Retinal pigment epithelial cell (primary cell): ENCODE measurements around the gene VASN.
A peak's percentile ranks its signal among the peaks of the same experiment; 100 is the strongest.

Experiments used
- DNase-seq: peaks from one replicate; pipeline ENCODE4 v3.0.0-alpha.2; 2010; ENCODE audit warnings: low read depth
- H3K4me3 ChIP-seq: 2 replicates; pipeline ENCODE4 v1.5.1; 2011; ENCODE audit warnings: mild to moderate bottlenecking, low read length, control low read depth, moderate library complexity
- TF ChIP-seq, protein P1 (sequence below): conservative IDR thresholded peaks from 2 replicates; pipeline ENCODE4 v1.5.1; 2011; ENCODE audit warnings: low read depth, low read length, control low read depth, inconsistent platforms

VASN gene

GRCh38 chr16:4375717-4376116 is 4.1 kb downstream of the VASN start:
- DNase-seq, result no peak
- TF ChIP-seq, protein P1, sequence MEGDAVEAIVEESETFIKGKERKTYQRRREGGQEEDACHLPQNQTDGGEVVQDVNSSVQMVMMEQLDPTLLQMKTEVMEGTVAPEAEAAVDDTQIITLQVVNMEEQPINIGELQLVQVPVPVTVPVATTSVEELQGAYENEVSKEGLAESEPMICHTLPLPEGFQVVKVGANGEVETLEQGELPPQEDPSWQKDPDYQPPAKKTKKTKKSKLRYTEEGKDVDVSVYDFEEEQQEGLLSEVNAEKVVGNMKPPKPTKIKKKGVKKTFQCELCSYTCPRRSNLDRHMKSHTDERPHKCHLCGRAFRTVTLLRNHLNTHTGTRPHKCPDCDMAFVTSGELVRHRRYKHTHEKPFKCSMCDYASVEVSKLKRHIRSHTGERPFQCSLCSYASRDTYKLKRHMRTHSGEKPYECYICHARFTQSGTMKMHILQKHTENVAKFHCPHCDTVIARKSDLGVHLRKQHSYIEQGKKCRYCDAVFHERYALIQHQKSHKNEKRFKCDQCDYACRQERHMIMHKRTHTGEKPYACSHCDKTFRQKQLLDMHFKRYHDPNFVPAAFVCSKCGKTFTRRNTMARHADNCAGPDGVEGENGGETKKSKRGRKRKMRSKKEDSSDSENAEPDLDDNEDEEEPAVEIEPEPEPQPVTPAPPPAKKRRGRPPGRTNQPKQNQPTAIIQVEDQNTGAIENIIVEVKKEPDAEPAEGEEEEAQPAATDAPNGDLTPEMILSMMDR, result no peak
- H3K4me3 ChIP-seq, result no peak overlapping the region

DNA sequence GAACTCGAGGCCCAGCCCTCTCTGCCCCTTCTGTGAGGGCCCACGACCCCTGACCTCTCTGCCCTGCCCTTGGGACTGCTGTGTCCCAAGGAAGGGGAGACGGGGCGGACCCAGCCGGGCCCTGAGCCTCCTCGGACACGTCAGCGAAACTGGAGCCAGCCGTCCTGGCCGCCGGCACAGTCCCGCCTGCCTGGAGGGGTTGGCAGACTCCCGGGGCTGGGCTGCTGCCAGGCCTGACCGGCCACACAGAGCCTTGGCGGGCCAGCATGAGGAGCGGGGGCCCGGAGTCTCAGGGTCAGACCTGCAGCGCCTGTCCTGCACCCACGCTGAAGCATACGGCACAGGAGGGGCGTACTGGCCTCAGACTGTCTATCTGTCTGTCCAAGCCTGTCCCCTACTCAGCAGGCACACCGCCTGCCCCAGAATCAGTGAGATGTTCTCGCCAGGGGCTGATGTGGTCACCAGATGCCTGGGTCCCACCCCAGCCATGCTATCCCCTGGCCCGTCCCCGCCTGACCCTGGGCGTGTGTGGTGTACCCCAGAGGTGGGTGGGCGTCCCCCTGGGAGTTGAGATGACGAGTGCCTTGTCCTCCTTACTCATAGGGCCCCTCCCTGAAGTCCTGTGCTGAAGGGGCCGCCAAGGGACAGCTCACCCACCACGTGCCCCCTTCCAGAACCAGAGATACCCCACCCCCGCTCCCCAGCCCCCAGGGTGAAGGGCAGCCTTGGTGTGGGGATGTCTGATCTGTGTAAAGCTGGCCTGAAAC is 4.7 kb downstream of the VASN start:
- TF ChIP-seq, protein P1, result no peak
- H3K4me3 ChIP-seq, result no peak overlapping the region
- peak; percentile 58 for DNase-seq

- no peak overlapping the region for H3K4me3 ChIP-seq
- DNase-seq, result no peak
- TF ChIP-seq, protein P1, result no peak
Measured at GRCh38 chr16:4376893-4377572, 5.4 kb downstream of the VASN start.

- TF ChIP-seq, protein P1, result peak; percentile 49
- DNase-seq, result no peak
- no peak overlapping the region for H3K4me3 ChIP-seq
Measured at GRCh38 chr16:4377573-4378154, 6.0 kb downstream of the VASN start.

- no peak overlapping the region for H3K4me3 ChIP-seq
- DNase-seq, result no peak
- TF ChIP-seq, protein P1, result no peak
Measured at GRCh38 chr16:4378161-4378666, 6.6 kb downstream of the VASN start.

- H3K4me3 ChIP-seq, result no peak overlapping the region
- no peak for DNase-seq
- TF ChIP-seq, protein P1, result no peak
Measured at GRCh38 chr16:4378999-4379690, 7.5 kb downstream of the VASN start.
